ENCODE data around the gene AP3S2.
"Not testable (repeated sequence)": the region's sequence is repeated elsewhere in the genome, so short reads cannot be mapped to it uniquely, and the experiment has no call there.

The AP3S2 gene

DNA sequence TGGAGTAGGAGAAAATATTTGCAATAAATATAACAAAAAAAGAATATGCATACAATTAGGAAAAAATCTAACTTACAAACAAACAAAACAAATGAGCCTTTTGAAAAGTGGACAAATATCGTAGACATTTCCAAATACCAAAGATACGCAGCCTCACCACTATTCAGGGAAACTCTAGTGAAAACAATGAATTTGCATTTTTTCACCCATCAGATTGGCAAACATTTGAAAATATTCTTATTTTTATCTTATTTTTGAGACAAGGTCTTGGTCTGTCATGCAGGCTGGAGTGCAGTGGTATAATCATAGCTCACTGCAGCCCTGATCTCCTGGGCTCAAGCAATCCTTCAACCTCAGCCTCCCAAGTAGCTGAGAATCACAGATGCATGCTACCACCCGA is 15.5 kb downstream of the AP3S2 start:
- H3K36me3 ChIP-seq (ENCODE audit: insufficient read depth, low read length), result peaks cover 14% of the 10 kb centered on the region
- H3K4me3 ChIP-seq (ENCODE audit: low read length), result no peak overlapping the region

DNA sequence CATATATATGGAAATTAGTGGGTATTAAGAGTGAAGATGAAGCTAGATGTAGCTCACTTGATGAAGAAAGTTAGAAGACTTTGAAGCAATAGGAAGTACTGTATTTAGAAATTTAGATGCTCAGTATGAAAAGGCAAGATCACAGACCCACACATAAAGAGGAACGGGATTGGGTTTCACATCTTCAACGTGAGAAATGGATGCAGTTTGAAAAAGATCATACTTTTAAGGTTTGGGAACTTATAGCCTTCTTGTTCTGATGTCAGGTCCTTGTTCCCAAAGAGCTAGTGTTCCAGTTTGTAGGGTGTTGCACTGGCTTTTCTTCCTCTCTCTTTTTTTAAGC is 16.7 kb downstream of the AP3S2 start:
- Histone ChIP-seq H3K9me3 (replicated peaks; ENCODE audit: low read length) (no peaks in the 10 kb centered on the region), H3K4me1 (ENCODE audit: control insufficient read depth, insufficient read depth, low read length) (no peaks in the 10 kb centered on the region), H3K36me3 (ENCODE audit: insufficient read depth, low read length) (peaks cover 17% of the 10 kb centered on the region), H3K27me3 (ENCODE audit: control insufficient read depth, insufficient read depth, low read length) (no peaks in the 10 kb centered on the region), H3K9ac (ENCODE audit: low read depth, low read length) (no peak overlapping the region), H3K4me3 (ENCODE audit: low read length) (no peak overlapping the region), H3K4me2 (ENCODE audit: low read length) (no peak overlapping the region)

More for the DNA sequence above, 15.5 kb downstream of the AP3S2 start:
- H3K9ac ChIP-seq (ENCODE audit: low read depth, low read length), result no peak overlapping the region
- H3K4me2 ChIP-seq (ENCODE audit: low read length), result no peak overlapping the region
- no peaks in the 10 kb centered on the region for H3K9me3 ChIP-seq (replicated peaks; ENCODE audit: low read length)
- H3K27me3 ChIP-seq (ENCODE audit: control insufficient read depth, insufficient read depth, low read length), result no peaks in the 10 kb centered on the region
- no peaks in the 10 kb centered on the region for H3K4me1 ChIP-seq (ENCODE audit: control insufficient read depth, insufficient read depth, low read length)

DNA sequence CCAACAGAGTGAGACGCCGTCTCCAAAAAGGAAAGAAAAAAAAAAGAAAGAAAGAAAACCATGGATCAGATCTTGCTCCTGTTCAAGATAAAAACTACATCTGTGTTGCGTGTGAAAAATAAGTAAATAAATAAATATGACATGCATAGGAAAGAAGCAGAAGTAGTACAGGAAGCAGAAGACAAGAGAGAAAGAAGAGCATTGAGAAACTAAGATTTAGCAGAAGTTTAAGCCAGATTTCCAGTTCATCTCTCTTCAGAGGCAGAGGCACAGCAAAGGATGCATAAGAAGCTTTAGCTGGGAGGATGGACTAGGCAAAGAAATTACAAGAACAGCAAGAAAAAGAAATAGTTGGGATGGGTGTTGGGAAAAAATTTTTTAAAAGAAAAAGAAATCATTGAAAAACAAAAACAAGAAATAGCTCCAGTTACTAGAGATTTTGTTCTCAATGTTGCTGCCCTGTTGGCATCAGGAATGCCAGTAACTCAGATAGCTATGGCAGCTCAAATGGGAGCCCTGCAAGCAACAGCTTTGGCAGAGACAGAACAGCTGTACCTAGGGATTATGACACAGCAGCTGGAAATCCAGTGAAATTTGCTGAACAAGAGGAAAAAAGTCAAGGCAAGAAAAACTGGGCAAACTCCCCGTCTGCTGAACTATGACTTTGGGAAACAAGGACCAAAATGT is 17.3 kb downstream of the AP3S2 start:
- Histone ChIP-seq H3K9ac (ENCODE audit: low read depth, low read length) (no peak overlapping the region), H3K36me3 (ENCODE audit: insufficient read depth, low read length) (peaks cover 19% of the 10 kb centered on the region), H3K4me2 (ENCODE audit: low read length) (no peak overlapping the region), H3K9me3 (replicated peaks; ENCODE audit: low read length) (no peaks in the 10 kb centered on the region), H3K27me3 (ENCODE audit: control insufficient read depth, insufficient read depth, low read length) (no peaks in the 10 kb centered on the region), H3K4me3 (ENCODE audit: low read length) (no peak overlapping the region), H3K4me1 (ENCODE audit: control insufficient read depth, insufficient read depth, low read length) (no peaks in the 10 kb centered on the region)

DNA sequence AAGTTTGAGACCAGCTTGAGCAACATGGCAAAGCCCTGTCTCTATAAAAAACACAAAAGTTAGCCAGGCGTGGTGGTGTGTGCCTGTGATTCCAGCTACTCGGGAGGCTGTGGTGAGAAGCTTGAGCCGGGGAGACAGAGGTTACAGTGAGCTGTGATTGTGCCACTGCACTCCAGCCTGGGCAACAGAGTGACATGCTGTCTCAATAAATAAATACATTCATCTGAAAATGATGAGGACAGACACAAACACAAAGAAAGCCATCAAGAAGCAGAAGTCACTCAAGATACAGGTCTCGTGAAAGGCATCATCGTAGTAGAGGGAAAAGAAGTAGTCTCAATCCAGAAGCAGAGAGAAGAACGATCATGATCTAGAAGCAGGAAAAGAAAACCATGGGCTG is 18.1 kb downstream of the AP3S2 start:
- H3K9me3 ChIP-seq (replicated peaks; ENCODE audit: low read length), result no peaks in the 10 kb centered on the region
- H3K9ac ChIP-seq (ENCODE audit: low read depth, low read length), result no peak overlapping the region
- no peak overlapping the region for H3K4me2 ChIP-seq (ENCODE audit: low read length)
- H3K4me1 ChIP-seq (ENCODE audit: control insufficient read depth, insufficient read depth, low read length), result no peaks in the 10 kb centered on the region
- H3K4me3 ChIP-seq (ENCODE audit: low read length), result no peak overlapping the region
- H3K27me3 ChIP-seq (ENCODE audit: control insufficient read depth, insufficient read depth, low read length), result no peaks in the 10 kb centered on the region
- peaks cover 22% of the 10 kb centered on the region for H3K36me3 ChIP-seq (ENCODE audit: insufficient read depth, low read length)

DNA sequence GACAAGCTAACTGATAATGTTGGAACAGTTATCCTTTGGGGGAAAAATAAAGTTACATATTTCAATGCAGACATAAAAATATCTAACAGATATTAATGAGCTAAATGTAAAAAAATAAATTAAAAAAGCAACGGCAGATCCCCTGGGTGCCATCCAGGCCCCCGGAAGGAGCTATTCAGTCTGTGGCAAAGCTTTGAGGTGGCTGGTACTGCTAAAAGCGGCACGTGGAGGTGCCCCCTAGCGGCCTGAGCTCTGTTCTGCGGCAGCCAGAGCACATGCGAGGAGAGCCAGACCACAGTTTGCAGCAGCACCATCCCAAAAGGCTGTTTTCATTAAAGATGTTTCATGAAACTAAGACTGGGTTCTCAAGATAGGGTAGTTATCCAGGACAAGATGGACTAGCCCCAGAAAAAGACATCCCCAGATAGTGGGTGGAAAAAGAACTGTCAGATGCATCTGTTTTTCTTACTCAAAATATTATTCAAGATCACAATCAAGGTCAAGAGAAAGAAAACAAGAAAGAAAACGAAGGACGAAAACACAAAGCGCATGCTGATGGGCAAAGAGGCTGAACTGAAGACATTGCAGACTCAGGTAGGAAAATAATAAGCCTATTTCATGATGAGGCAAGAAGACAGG is 18.7 kb downstream of the AP3S2 start:
- no peaks in the 10 kb centered on the region for H3K4me1 ChIP-seq (ENCODE audit: control insufficient read depth, insufficient read depth, low read length)
- no peak overlapping the region for H3K9ac ChIP-seq (ENCODE audit: low read depth, low read length)
- H3K4me3 ChIP-seq (ENCODE audit: low read length), result no peak overlapping the region
- H3K4me2 ChIP-seq (ENCODE audit: low read length), result no peak overlapping the region
- no peaks in the 10 kb centered on the region for H3K9me3 ChIP-seq (replicated peaks; ENCODE audit: low read length)
- H3K36me3 ChIP-seq (ENCODE audit: insufficient read depth, low read length), result peaks cover 29% of the 10 kb centered on the region
- H3K27me3 ChIP-seq (ENCODE audit: control insufficient read depth, insufficient read depth, low read length), result no peaks in the 10 kb centered on the region

DNA sequence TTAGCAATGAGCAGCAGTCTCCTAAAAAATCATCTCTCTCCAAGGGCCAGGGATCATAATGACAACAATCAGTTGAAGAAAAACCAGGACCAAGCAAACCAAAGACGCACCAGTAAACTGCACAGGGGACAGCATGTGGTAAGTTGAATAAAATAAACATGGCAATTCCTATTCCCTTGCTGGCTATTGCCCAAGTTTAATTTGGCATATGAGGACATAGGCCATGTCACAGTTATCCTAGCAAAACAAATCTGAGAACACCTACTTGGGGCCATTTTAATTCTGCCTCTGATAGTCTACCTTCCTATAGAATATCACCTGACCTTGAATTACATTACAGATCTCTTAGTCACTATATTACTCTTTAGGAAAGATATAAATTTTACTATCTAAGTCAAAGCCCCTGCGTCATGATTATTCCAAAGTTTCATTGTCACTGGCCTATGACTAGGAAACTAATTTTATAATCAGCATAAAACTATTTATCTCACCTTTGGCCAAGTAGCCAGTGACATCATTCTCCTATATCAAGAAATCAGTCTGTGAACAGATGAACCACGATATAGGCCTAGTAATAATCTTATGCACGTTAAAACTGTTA is 23.0 kb downstream of the AP3S2 start:
- Histone ChIP-seq H3K36me3 (ENCODE audit: insufficient read depth, low read length) (peaks cover 25% of the 10 kb centered on the region), H3K9me3 (replicated peaks; ENCODE audit: low read length) (no peaks in the 10 kb centered on the region), H3K4me2 (ENCODE audit: low read length) (no peak overlapping the region), H3K27me3 (ENCODE audit: control insufficient read depth, insufficient read depth, low read length) (no peaks in the 10 kb centered on the region), H3K9ac (ENCODE audit: low read depth, low read length) (no peak overlapping the region), H3K4me3 (ENCODE audit: low read length) (no peak overlapping the region), H3K4me1 (ENCODE audit: control insufficient read depth, insufficient read depth, low read length) (no peaks in the 10 kb centered on the region)

DNA sequence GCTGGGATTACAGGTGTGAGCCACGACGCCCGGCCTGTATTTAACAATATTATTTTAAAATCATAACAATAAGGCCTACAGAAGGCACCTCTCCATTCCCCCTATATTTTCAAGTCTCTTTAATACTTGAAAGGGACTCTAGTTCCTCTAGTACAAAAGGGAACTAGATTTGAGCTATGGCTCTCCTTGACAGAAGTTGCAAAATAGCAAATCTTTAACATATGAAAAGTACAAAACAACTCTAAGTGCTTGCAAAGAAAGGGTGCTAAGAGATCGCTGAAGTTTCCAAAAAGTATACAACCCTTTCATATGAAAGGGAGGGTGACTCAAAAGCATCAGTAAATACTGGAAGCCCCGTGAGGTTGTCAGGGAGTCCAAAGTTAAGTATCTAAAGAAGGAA is 23.8 kb downstream of the AP3S2 start:
- H3K4me3 ChIP-seq (ENCODE audit: low read length), result no peak overlapping the region
- H3K4me2 ChIP-seq (ENCODE audit: low read length), result no peak overlapping the region
- no peaks in the 10 kb centered on the region for H3K27me3 ChIP-seq (ENCODE audit: control insufficient read depth, insufficient read depth, low read length)
- H3K9ac ChIP-seq (ENCODE audit: low read depth, low read length), result no peak overlapping the region
- H3K9me3 ChIP-seq (replicated peaks; ENCODE audit: low read length), result no peaks in the 10 kb centered on the region
- peaks cover 27% of the 10 kb centered on the region for H3K36me3 ChIP-seq (ENCODE audit: insufficient read depth, low read length)
- H3K4me1 ChIP-seq (ENCODE audit: control insufficient read depth, insufficient read depth, low read length), result no peaks in the 10 kb centered on the region

DNA sequence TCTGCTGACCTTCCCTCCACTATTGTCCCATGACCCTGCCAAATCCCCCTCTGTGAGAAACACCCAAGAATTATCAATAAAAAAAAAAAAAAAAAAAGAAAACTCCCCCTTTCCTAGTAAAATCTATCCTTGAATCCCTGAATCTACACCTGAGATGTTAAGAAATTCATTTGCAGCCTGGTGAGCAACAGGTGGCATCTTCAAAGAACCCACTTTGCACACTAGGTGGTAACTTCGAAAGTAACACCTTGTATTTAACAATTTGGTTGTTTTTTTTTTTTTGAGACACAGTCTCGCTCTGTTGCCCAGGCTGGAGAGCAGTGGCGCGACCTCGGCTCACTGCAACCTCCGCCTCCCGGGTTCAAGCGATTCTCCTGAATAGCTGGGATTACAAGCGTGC is 24.3 kb downstream of the AP3S2 start:
- H3K27me3 ChIP-seq (ENCODE audit: control insufficient read depth, insufficient read depth, low read length); H3K9ac ChIP-seq (ENCODE audit: low read depth, low read length); H3K4me2 ChIP-seq (ENCODE audit: low read length); H3K9me3 ChIP-seq (replicated peaks; ENCODE audit: low read length); H3K4me3 ChIP-seq (ENCODE audit: low read length); H3K4me1 ChIP-seq (ENCODE audit: control insufficient read depth, insufficient read depth, low read length): not testable (repeated sequence)
- peaks cover 31% of the 10 kb centered on the region for H3K36me3 ChIP-seq (ENCODE audit: insufficient read depth, low read length)

DNA sequence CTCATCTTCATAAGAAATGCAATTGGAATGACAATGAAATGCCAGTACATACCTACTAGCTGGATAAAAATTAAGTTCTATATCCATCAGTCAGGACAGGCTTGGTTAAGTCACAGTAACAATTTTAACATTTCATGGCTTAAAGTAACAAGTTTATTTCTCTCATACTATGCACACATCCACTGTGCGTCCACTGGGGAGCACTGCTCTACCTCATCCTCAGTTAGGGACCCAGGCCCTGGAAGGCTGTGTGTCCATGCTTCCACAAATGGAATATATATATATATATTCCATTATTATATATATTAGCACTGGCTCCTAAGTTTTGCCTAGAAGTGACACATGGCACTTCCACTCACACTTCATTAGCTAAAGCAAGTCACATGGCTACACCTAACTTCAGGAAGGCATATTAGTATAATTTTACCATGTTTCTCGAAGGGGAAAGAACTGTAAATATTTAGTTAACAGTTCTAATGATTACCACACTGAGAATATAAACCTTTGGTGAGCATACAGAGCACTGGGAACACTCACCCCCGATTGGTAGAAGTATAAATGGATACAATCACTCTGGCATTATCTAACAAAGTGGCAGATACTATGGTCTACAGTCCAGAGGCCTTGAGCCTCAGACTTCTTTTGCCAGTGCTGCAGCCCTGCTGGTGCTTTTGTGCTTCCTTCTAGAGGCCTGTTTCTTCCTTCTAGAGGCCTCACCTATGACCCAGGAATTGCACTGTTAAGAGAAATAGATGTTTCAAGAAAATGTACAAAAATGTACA is 28.6 kb downstream of the AP3S2 start:
- Histone ChIP-seq H3K4me3 (ENCODE audit: low read length) (no peak overlapping the region), H3K4me1 (ENCODE audit: control insufficient read depth, insufficient read depth, low read length) (no peaks in the 10 kb centered on the region), H3K27me3 (ENCODE audit: control insufficient read depth, insufficient read depth, low read length) (no peaks in the 10 kb centered on the region), H3K9me3 (replicated peaks; ENCODE audit: low read length) (no peaks in the 10 kb centered on the region), H3K36me3 (ENCODE audit: insufficient read depth, low read length) (peaks cover 38% of the 10 kb centered on the region), H3K4me2 (ENCODE audit: low read length) (no peak overlapping the region), H3K9ac (ENCODE audit: low read depth, low read length) (no peak overlapping the region)

DNA sequence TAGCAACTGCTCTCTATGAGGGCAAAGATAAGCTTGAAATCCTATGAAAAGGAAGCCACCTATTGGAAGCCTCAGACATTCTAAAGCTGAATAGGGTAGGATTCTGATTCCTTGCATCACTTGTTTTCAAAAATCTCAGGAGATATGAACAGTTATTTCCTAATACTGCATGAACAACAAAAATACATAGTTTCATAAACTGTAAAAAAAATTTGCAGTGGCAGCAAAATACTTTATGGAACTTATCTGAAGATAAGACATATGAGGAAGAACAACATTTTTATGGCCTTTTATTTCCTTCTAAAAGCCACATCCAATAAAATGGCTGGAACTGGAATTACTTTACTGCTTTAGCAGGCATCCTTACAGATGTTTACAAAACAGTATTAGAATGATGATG is 29.9 kb downstream of the AP3S2 start:
- no peaks in the 10 kb centered on the region for H3K27me3 ChIP-seq (ENCODE audit: control insufficient read depth, insufficient read depth, low read length)
- no peak overlapping the region for H3K4me3 ChIP-seq (ENCODE audit: low read length)
- H3K4me2 ChIP-seq (ENCODE audit: low read length), result no peak overlapping the region
- H3K4me1 ChIP-seq (ENCODE audit: control insufficient read depth, insufficient read depth, low read length), result no peaks in the 10 kb centered on the region
- no peak overlapping the region for H3K9ac ChIP-seq (ENCODE audit: low read depth, low read length)
- H3K36me3 ChIP-seq (ENCODE audit: insufficient read depth, low read length), result peaks cover 39% of the 10 kb centered on the region
- H3K9me3 ChIP-seq (replicated peaks; ENCODE audit: low read length), result no peaks in the 10 kb centered on the region

DNA sequence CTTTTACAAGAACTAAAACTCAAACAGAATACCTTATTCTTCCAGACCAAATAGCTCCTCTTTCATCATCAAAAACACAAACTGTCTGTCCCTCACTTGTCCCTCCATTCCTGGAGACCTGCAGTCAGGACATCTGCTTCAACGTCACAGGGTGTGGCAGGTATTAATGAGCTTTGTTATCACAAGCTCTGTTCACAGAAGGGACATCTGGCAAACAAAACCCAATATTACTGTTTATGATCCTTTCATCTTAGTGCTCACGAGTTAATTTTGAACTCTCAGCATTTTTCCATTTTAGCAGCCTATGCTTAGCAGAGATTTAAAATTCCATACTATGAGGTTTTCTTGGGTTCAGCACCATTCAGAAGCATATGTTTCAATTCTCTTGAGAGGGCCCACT is 32.9 kb downstream of the AP3S2 start:
- Histone ChIP-seq H3K9ac (ENCODE audit: low read depth, low read length) (no peak overlapping the region), H3K4me2 (ENCODE audit: low read length) (no peak overlapping the region), H3K36me3 (ENCODE audit: insufficient read depth, low read length) (peaks cover 42% of the 10 kb centered on the region), H3K4me3 (ENCODE audit: low read length) (no peak overlapping the region), H3K4me1 (ENCODE audit: control insufficient read depth, insufficient read depth, low read length) (no peaks in the 10 kb centered on the region), H3K9me3 (replicated peaks; ENCODE audit: low read length) (no peaks in the 10 kb centered on the region), H3K27me3 (ENCODE audit: control insufficient read depth, insufficient read depth, low read length) (no peaks in the 10 kb centered on the region)
